Fibroblast of the aortic adventitia (primary cell): Measurements from ENCODE around the gene FMN1. TPM values are rescaled to one million over a fixed set of nuclear protein-coding genes. Genes with fewer than 3 reads are reported as not detected.

Experiments used
- DNase-seq: peaks from one replicate; pipeline ENCODE4 v3.0.0-alpha.2; 2010; ENCODE audit warnings: low read depth
- H3K4me3 ChIP-seq: 2 replicates; pipeline ENCODE4 v1.5.1; 2011; ENCODE audit warnings: low read depth, mild to moderate bottlenecking, control low read depth, low read length, moderate library complexity
- total RNA-seq: library from RNA; depleted of rRNA; stranded (reverse); fragments of >200 nt; gene quantifications from 2 replicates; pipeline ENCODE4 v1.2.3, GENCODE V29; 2012; ENCODE audit warnings: low replicate concordance
- TF ChIP-seq, protein P1 (sequence below): IDR thresholded peaks from 2 replicates; pipeline ENCODE4 v1.5.1; 2011; ENCODE audit warnings: mild to moderate bottlenecking, low read length, control low read depth, inconsistent platforms; ENCODE audit not compliant: insufficient read depth

Gene FMN1
- total RNA-seq, 1 donor = 1.1 TPM

DNA sequence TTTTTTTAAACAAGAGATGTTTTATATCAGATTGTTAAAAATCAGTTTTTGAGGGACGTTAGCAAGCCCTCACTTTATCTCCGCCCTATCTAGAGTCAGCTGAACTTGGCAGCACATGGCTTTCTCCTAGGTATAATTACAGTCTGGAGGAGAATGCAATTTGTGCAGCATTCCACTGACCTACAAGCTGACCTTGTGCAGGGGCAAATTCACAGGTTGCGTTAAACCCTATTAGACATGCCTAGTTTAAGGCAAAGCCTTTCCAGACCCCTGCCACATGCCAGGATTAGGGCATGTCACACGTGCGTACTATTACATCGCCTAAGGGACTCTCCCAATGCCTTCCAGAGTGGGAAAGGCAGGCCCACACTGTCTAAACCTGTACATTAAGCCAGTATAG is 252.7 kb downstream of the FMN1 start:
- H3K4me3 ChIP-seq = no peak overlapping the region
- TF ChIP-seq, protein P1, sequence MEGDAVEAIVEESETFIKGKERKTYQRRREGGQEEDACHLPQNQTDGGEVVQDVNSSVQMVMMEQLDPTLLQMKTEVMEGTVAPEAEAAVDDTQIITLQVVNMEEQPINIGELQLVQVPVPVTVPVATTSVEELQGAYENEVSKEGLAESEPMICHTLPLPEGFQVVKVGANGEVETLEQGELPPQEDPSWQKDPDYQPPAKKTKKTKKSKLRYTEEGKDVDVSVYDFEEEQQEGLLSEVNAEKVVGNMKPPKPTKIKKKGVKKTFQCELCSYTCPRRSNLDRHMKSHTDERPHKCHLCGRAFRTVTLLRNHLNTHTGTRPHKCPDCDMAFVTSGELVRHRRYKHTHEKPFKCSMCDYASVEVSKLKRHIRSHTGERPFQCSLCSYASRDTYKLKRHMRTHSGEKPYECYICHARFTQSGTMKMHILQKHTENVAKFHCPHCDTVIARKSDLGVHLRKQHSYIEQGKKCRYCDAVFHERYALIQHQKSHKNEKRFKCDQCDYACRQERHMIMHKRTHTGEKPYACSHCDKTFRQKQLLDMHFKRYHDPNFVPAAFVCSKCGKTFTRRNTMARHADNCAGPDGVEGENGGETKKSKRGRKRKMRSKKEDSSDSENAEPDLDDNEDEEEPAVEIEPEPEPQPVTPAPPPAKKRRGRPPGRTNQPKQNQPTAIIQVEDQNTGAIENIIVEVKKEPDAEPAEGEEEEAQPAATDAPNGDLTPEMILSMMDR = no peak
- DNase-seq = no peak

DNA sequence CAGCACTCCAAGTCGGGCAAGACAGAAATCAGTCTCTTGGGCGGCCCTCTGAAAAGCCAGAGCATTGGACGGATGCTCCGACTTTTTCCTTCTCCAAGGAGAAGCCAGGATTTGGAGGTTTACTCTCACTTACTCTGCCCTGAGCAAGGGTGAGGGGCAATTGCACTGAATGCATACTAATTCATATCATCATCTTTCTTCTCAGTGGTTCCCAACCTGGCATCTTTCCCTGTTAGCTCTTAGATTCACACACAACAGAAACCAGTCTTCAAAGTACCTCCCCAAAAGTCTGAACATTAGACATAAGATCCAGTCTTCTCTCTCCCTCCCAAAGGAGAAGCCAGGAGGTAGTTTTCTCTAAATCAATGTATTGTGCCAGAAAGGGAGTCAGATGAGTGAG is 257.5 kb downstream of the FMN1 start:
- TF ChIP-seq, protein P1 = no peak
- H3K4me3 ChIP-seq = no peak overlapping the region

DNA sequence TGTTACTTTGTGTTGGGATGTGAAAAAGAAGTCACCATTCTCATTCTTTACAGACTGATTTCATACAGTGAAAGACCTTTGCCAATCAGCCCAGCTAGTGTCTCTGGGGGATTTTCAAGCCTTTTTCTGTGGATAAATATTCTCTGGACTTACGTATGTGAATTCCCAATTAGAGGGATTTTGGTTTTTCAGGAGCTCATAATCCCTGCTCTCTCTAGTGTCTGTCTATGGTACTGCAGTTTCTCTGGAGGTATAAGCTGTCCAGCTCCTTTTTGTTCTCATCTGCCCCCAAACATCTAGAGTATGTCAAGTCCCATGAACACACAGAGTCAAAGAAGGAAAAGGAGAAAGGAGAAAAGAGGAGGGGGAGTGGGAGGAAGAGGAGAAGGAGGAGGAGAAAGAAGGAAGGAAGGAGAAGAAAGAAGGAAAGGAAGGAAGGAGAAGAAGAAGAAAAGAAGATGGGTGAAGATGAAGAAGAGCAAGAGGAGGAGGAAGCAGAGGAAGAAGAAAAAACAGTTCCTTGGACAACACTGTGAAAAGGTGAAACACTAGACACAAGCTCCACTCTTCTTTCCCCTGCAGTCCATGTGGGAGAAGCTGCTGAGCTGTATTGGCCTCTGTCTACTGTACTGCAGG is 258.1 kb downstream of the FMN1 start:
- TF ChIP-seq, protein P1 = peak; percentile 74
- DNase-seq = peak; percentile 92
- H3K4me3 ChIP-seq = no peak overlapping the region

More for the DNA sequence above, 257.5 kb downstream of the FMN1 start:
- peak; percentile 37 for DNase-seq

DNA sequence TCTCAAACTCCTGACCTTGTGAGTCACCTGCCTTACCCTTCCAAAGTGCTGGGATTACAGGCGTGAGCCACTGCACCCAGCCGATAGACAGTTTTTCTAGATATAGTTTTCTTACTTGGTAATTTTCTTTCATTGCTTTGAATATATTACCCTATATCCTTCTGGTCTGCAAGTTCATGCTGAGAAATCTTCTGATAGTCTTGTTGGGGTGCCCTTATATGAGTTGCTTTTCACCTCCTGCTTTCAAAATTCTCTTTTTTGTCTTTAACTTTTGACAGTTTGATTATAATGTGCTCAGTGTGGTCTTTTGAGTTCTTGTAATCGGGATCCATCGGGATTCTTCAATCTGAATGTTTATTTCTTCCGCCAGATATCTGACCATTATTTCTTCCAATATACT is 259.4 kb downstream of the FMN1 start:
- no peak overlapping the region for H3K4me3 ChIP-seq
- DNase-seq = no peak
- TF ChIP-seq, protein P1 = no peak

DNA sequence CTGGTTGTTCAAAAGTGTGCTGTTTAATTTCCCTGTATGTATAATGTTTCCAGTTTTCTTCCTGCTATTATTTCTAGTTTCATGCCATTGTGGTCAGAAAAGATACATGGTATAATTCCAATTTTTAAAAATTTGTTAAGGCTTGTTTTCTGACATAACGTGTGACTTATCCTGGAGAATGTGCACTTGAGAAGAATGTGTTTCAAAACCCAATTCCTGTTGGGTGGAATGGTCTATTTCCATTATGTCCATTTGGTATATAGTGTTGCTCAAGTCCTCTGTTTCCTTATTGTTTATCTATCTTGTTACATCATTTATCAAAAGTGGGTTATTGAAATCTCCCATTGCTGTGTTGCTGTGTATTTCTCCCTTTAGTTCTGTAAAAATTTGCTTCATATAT is 261.3 kb downstream of the FMN1 start:
- TF ChIP-seq, protein P1 = no peak
- DNase-seq = peak; percentile 59
- no peak overlapping the region for H3K4me3 ChIP-seq

DNA sequence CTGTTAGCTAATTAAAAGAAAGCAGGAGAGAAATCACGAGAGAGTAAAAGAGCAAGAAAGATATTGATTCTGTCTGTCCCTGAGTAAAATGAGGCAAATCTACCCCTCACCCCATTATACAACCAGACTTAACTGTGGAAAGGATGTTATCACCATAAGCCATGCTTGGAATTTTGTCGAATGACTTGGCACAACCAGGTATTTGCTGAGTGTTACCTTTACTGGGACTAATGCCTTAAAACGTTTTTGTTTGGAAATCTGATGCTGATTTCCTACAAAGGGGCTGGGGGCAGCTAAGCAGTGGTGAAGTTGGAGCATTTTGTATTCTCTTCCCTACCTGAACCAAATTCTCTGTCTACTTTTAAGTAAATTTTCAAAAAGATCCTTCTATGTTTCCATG is 265.6 kb downstream of the FMN1 start:
- TF ChIP-seq, protein P1 = no peak
- no peak for DNase-seq
- H3K4me3 ChIP-seq = no peak overlapping the region

DNA sequence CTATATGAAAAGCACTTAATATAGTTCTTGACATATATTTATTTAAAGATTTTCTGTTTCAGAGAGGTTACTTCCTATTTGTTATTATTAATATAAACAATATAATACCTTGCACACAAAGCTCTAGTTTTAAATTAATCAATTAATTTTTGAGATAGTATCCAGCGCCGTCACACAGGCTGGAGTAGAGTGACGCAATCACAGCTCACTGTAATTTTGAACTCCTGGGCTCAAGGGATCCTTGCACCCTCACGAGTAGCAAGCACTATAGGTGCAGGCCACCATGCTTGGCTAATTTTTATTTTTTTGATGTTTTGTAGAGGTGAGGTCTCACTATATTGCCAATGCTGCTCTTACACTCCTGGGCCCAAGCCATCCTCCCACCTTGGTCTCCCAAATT is 267.4 kb downstream of the FMN1 start:
- TF ChIP-seq, protein P1 = no peak
- DNase-seq = no peak

More for the DNA sequence above, 267.4 kb downstream of the FMN1 start:
- no peak overlapping the region for H3K4me3 ChIP-seq
